ENCODE data around the gene MARK4.

DNA sequence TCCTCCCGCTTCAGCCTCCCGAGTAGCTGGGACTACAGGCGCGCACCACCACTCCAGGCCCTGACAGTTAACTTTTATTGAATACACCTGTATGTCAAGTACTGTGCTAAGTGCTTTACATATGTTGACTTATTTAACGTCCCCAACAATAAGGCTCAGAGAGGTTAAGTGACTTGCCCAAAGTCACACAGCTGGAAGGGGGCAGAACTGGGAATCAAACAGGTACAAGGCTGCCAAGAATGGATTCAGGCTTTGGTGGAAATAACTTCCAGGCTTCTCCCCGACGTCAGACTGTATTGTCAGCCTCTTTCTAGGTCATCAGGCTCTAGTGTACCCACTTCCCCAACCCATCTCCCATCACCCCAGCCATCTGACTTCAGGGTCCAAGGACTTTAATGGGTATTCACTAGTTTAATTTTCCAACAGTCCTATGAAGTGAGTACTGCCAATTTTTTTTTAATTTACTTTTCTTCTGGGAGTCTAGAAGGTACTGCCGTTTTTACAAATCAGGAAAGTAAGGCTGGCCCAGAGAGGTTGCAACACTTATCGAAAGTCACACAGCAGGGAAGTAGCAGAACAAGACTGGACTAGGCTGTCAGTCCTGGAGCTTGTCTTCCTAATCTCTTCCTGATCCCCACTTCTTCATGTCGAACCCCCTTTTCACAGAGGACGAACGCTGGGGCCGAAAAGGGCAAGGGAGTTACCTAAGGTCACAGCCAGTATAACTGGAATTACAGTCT, 76.5 kb downstream of the MARK4 start:
- TF ChIP-seq, protein P1, sequence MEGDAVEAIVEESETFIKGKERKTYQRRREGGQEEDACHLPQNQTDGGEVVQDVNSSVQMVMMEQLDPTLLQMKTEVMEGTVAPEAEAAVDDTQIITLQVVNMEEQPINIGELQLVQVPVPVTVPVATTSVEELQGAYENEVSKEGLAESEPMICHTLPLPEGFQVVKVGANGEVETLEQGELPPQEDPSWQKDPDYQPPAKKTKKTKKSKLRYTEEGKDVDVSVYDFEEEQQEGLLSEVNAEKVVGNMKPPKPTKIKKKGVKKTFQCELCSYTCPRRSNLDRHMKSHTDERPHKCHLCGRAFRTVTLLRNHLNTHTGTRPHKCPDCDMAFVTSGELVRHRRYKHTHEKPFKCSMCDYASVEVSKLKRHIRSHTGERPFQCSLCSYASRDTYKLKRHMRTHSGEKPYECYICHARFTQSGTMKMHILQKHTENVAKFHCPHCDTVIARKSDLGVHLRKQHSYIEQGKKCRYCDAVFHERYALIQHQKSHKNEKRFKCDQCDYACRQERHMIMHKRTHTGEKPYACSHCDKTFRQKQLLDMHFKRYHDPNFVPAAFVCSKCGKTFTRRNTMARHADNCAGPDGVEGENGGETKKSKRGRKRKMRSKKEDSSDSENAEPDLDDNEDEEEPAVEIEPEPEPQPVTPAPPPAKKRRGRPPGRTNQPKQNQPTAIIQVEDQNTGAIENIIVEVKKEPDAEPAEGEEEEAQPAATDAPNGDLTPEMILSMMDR (IDR thresholded peaks at IDR 0.05): no peak
- no peak for TF ChIP-seq EP300 (IDR thresholded peaks at IDR 0.05)
- TF ChIP-seq POLR2AphosphoS5 (IDR thresholded peaks at IDR 0.05): no peak
